SK-N-SH (cell line): Measurements from ENCODE around the gene CTBP2. TPM values are rescaled to one million over a fixed set of nuclear protein-coding genes. Genes with fewer than 3 reads are reported as not detected.

Source experiments
- CTCF ChIA-PET: fragments of 300-600, 350-600 bp; formaldehyde crosslinking; extraction: SDS; loops from one replicate; lab custom pipeline; 2021; lab: Yijun Ruan, JAX
- POLR2A ChIA-PET: fragments of 350-600 bp; sonication (Branson Sonifier 250); formaldehyde crosslinking; extraction: SDS; loops from one replicate; lab custom pipeline; 2020; ENCODE audit warnings: antibody characterized with exemption, inconsistent platforms; lab: Yijun Ruan, JAX
- DNase-seq: peaks from one replicate; pipeline ENCODE4 v3.0.0; 2012
- H2AFZ ChIP-seq: fragments of 200-600 bp; sonication (generic); 2 replicates; pipeline ENCODE4 v1.8.1; 2016; ENCODE audit warnings: antibody characterized with exemption, mild to moderate bottlenecking, low read depth
- H3F3A ChIP-seq: fragments of 200-600 bp; sonication (generic); replicated peaks from 2 replicates; pipeline ENCODE3; 2016; ENCODE audit warnings: antibody characterized with exemption, mild to moderate bottlenecking; ENCODE audit not compliant: insufficient read depth
- H3K27ac ChIP-seq, 2 experiments: fragments of 200-500 bp in 1 of 2; fragments of 200-600 bp in 1 of 2; sonication (Bioruptor generic) in 1 of 2; sonication (generic), shearing (Covaris generic) in 1 of 2; 2 replicates each; pipeline versions ENCODE4 v1.5.1 to v1.6.1; 2014 to 2016; ENCODE audit warnings: low read depth in 2 of 2, inconsistent platforms in 1 of 2, low read length in 1 of 2, mild to moderate bottlenecking in 1 of 2, mixed read lengths in 1 of 2
- H3K27me3 ChIP-seq: fragments of 200-600 bp; sonication (generic), shearing (Covaris generic); 2 replicates; pipeline ENCODE4 v1.6.1; 2016; ENCODE audit warnings: mixed run types; ENCODE audit not compliant: insufficient read depth
- H3K36me3 ChIP-seq, 2 experiments: fragments of 200-500 bp in 1 of 2; fragments of 200-600 bp in 1 of 2; sonication (Bioruptor generic) in 1 of 2; sonication (generic) in 1 of 2; replicated peaks in 1 of 2; 2 replicates each; pipeline versions ENCODE3 to v1.5.1; 2014 to 2016; ENCODE audit warnings: low read length in 1 of 2, mild to moderate bottlenecking in 1 of 2; ENCODE audit not compliant: insufficient read depth in 2 of 2, control insufficient read depth in 1 of 2
- H3K4me1 ChIP-seq, 2 experiments: fragments of 200-500 bp in 1 of 2; fragments of 200-600 bp in 1 of 2; sonication (Bioruptor generic) in 1 of 2; sonication (generic), shearing (Covaris generic) in 1 of 2; 2 replicates each; pipeline versions ENCODE4 v1.5.1 to v1.6.1; 2014 to 2016; ENCODE audit warnings: low read depth in 1 of 2, low read length in 1 of 2, mixed run types in 1 of 2; ENCODE audit not compliant: insufficient read depth in 2 of 2, control insufficient read depth in 1 of 2
- H3K4me2 ChIP-seq: fragments of 200-600 bp; sonication (generic), shearing (Covaris generic); 2 replicates; pipeline ENCODE4 v1.6.1; 2017; ENCODE audit warnings: mixed run types
- H3K4me3 ChIP-seq, 2 experiments: fragments of 200-500 bp in 1 of 2; fragments of 200-600 bp in 1 of 2; sonication (Bioruptor generic) in 1 of 2; sonication (generic), shearing (Covaris generic) in 1 of 2; 2 replicates each; pipeline versions ENCODE4 v1.5.1 to v1.8.1; 2014 to 2016; ENCODE audit warnings: low read depth in 2 of 2, inconsistent platforms in 1 of 2, low read length in 1 of 2, mild to moderate bottlenecking in 1 of 2, mixed read lengths in 1 of 2, moderate library complexity in 1 of 2
- H3K79me2 ChIP-seq: fragments of 200-600 bp; sonication (generic); 2 replicates; pipeline ENCODE4 v1.8.1; 2017; ENCODE audit warnings: mild to moderate bottlenecking; ENCODE audit not compliant: insufficient read depth
- H3K9ac ChIP-seq: fragments of 200-600 bp; sonication (generic); 2 replicates; pipeline ENCODE4 v1.6.1; 2017; ENCODE audit warnings: mixed run types
- H3K9me2 ChIP-seq: fragments of 200-600 bp; sonication (generic); 2 replicates; pipeline ENCODE4 v1.6.1; 2017; ENCODE audit warnings: mixed run types
- H3K9me3 ChIP-seq: fragments of 200-600 bp; sonication (generic); 2 replicates; pipeline ENCODE4 v1.6.1; 2017; ENCODE audit warnings: mixed run types, mild to moderate bottlenecking, moderate library complexity
- H4K20me1 ChIP-seq: fragments of 200-600 bp; sonication (generic); 2 replicates; pipeline ENCODE4 v1.6.1; 2017; ENCODE audit warnings: mild to moderate bottlenecking, mixed run types; ENCODE audit not compliant: insufficient read depth
- CTCF ChIP-seq: fragments of 200-600 bp; sonication (generic); IDR thresholded peaks from 2 replicates; pipeline ENCODE4 v1.6.1; 2017; ENCODE audit warnings: antibody characterized with exemption, mild to moderate bottlenecking, moderate library complexity
- ELF1 ChIP-seq: IDR thresholded peaks from 2 replicates; pipeline ENCODE4 v1.4.0; 2012
- EP300 ChIP-seq, 2 experiments: IDR thresholded peaks; 2 replicates each; pipeline versions ENCODE4 v1.4.0 to v1.6.1; 2012; ENCODE audit warnings: borderline replicate concordance in 1 of 2, low read depth in 1 of 2, low read length in 1 of 2
- GABPA ChIP-seq: IDR thresholded peaks from 2 replicates; pipeline ENCODE4 v1.4.0; 2012; ENCODE audit warnings: low read depth, mild to moderate bottlenecking
- GATA2 ChIP-seq: sonication (generic); formaldehyde crosslinking; IDR thresholded peaks from 2 replicates; pipeline ENCODE4 v1.5.0; 2020; ENCODE audit warnings: mild to moderate bottlenecking, missing genetic modification reagents
- MAX ChIP-seq: IDR thresholded peaks from 2 replicates; pipeline ENCODE4 v1.4.0; 2012; ENCODE audit warnings: low read depth
- NFIC ChIP-seq: IDR thresholded peaks from 2 replicates; pipeline ENCODE4 v1.4.0; 2012; ENCODE audit warnings: borderline replicate concordance
- SMC3 ChIP-seq: IDR thresholded peaks from 2 replicates; pipeline ENCODE4 v1.6.1; 2012; ENCODE audit warnings: low read depth, low read length, improper control_type of control experiment
- TAF1 ChIP-seq: IDR thresholded peaks from 2 replicates; pipeline ENCODE4 v1.6.1; 2012; ENCODE audit warnings: low read depth, mild to moderate bottlenecking, low read length, moderate library complexity, borderline replicate concordance
- USF1 ChIP-seq: IDR thresholded peaks from 2 replicates; pipeline ENCODE4 v1.4.0; 2012; ENCODE audit warnings: low read depth, borderline replicate concordance
- ZBTB33 ChIP-seq: IDR thresholded peaks from 2 replicates; pipeline ENCODE4 v1.4.0; 2012; ENCODE audit warnings: low read depth, borderline replicate concordance
- WGBS: methylation state at CpG from one replicate; pipeline ENCODE4 v1.1.6; 2017; ENCODE audit warnings: low lambda C conversion rate; 5-methylcytosine and 5-hydroxymethylcytosine counted together
- polyA plus RNA-seq, 3 experiments: library from polyadenylated mRNA; depleted of rRNA; stranded (reverse); fragments of >200 nt; gene quantifications; 2 replicates each; pipeline ENCODE4 v1.2.3, GENCODE V29; 2012

Gene CTBP2
- polyA plus RNA-seq, 1 of the 3 experiments (the other 2 are of a cell fraction), result 69.7 TPM

- Histone ChIP-seq H3K9me2 (no peaks in the 10 kb centered on the region), H3K9ac (no peak overlapping the region), H3K4me1 (peaks cover 28 to 34% of the 10 kb centered on the region in 2 experiments; a peak in 2 of 4 replicates), H2AFZ (no peak overlapping the region), H3K4me2 (peak overlapping the region; percentile 16; the same call in 1 of the 2 replicates), H3K27me3 (no peaks in the 10 kb centered on the region), H3K27ac (peak overlapping the region in 1 of 2 experiments; percentile 40; a peak in 2 of 4 replicates), H4K20me1 (peaks cover 99% of the 10 kb centered on the region), H3K9me3 (no peaks in the 10 kb centered on the region), H3K79me2 (peaks cover 100% of the 10 kb centered on the region), H3F3A (peaks cover 1% of the 10 kb centered on the region), H3K36me3 (peaks cover 5 to 22% of the 10 kb centered on the region in 2 experiments), H3K4me3 (no peak overlapping the region)
- no peak for DNase-seq
- POLR2A ChIA-PET, result no interaction called here
- CTCF ChIA-PET, result interaction anchor here (1.2 kb wide), 1 partner anchor 88 kb away, joined by 5 read pairs; no protein-coding TSS in a partner anchor
- WGBS, result 81% methylated on average over 10 of the region's 12 CpGs
- TF ChIP-seq MAX (no peak), USF1 (peak; percentile 48; the same call in 1 of the 2 replicates), GABPA (no peak), NFIC (0 out of 2 replicates have a peak, but pooled peaks have one; percentile 9), GATA2 (CRISPR knock-in tag) (no peak), EP300 (IDR thresholded peaks at IDR 0.05; ENCODE audit: borderline replicate concordance in 1 of 2, low read depth in 1 of 2, low read length in 1 of 2) (no peak)
Measured at GRCh38 chr10:125149036-125149679, 11.2 kb downstream of the CTBP2 start.

GRCh38 chr10:125148528-125148927 lies 11.8 kb downstream of the CTBP2 start:
- DNase-seq, result no peak
- POLR2A ChIA-PET, result no interaction called here
- Histone ChIP-seq H3K27me3 (no peaks in the 10 kb centered on the region), H2AFZ (no peak overlapping the region), H3K4me3 (no peak overlapping the region), H3K27ac (peak overlapping the region in 1 of 2 experiments; percentile 40; a peak in 2 of 4 replicates), H3K9me2 (no peaks in the 10 kb centered on the region), H3K9me3 (no peaks in the 10 kb centered on the region), H3K79me2 (peaks cover 100% of the 10 kb centered on the region), H3K36me3 (peaks cover 5 to 22% of the 10 kb centered on the region in 2 experiments), H3K9ac (no peak overlapping the region), H3K4me1 (peaks cover 23 to 28% of the 10 kb centered on the region in 2 experiments; a peak in 2 of 4 replicates), H4K20me1 (peaks cover 99% of the 10 kb centered on the region), H3F3A (no peaks in the 10 kb centered on the region), H3K4me2 (0 out of 2 replicates have a peak overlapping the region, but pooled peaks have one; percentile 16)
- WGBS, result 87% methylated on average over 4 of the region's 4 CpGs
- CTCF ChIA-PET, result interaction anchor here (0.6 to 1.2 kb wide), 3 partner anchors 47 to 156 kb away, joined by 3 to 5 read pairs (median 3); no protein-coding TSS in a partner anchor
- no peak for TF ChIP-seq USF1
- no peak for TF ChIP-seq ELF1
- TF ChIP-seq GABPA, result no peak
- TF ChIP-seq ZBTB33, result no peak
- TF ChIP-seq MAX, result no peak
- TF ChIP-seq SMC3, result no peak
- TF ChIP-seq TAF1, result no peak
- no peak for TF ChIP-seq CTCF
